Measurements from ENCODE around the gene HBG2.
"Not testable (repeated sequence)": the region's sequence is repeated elsewhere in the genome, so short reads cannot be mapped to it uniquely, and the experiment has no call there.

HBG2 gene

DNA sequence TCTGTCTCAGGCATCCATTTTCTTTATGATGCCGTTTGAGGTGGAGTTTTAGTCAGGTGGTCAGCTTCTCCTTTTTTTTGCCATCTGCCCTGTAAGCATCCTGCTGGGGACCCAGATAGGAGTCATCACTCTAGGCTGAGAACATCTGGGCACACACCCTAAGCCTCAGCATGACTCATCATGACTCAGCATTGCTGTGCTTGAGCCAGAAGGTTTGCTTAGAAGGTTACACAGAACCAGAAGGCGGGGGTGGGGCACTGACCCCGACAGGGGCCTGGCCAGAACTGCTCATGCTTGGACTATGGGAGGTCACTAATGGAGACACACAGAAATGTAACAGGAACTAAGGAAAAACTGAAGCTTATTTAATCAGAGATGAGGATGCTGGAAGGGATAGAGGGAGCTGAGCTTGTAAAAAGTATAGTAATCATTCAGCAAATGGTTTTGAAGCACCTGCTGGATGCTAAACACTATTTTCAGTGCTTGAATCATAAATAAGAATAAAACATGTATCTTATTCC is 26.1 kb upstream of the HBG2 start:
- DNase-seq: no peak

DNA sequence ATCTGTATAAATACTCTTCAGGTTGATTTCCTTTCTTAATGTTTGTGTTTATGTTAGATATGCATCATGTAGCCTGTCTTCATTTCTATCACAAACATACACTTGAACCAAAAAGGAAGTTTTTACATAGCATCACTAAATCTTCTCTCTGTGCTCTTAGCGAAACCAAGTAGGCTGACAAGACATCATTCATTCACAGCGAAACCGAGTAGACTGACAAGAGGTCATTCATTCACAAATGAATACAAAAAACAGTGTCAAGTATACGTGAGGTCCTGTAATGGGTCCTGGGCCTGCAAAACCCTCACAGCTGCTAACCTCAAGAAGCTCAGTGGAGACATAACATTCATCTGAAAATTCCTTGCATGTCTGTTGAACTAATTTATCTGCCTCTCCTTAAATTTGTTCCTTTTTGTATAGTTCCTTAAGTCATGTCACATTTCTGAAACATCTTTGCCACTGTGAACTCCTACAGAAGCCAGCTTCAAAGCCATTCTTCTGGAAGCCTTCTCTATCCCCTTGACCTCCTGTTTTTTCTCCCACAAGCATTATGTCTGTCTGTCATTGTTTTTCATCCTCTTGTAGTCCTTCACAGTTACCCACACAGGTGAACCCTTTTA is 25.0 kb upstream of the HBG2 start:
- no peak for DNase-seq

DNA sequence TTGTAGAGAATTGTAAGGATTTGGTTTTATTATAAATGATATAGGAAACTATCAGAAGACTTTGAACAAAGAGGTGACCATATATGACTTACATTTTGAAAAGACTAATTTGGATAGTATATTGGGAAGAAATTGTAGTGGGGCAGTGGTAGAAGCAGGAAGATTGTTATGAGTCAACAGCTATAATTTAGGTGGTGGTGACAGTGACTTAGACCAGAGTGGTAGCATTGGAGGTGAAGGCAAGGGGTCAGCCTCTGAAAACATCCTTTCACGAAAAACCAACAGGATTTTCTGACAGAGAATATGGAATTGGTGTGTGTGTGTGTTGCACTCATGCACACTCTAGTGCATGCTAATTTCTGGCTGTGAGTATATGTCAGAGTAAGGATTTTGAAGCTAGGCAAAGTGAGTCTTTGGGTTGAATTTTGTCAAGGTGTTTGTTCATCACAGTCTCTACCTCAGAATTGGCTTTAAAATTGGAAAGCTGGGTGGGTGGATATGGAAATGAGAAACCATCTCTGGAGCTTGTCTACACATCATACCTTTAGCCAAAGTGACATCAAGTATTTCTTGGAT is 23.3 kb upstream of the HBG2 start:
- DNase-seq: no peak

DNA sequence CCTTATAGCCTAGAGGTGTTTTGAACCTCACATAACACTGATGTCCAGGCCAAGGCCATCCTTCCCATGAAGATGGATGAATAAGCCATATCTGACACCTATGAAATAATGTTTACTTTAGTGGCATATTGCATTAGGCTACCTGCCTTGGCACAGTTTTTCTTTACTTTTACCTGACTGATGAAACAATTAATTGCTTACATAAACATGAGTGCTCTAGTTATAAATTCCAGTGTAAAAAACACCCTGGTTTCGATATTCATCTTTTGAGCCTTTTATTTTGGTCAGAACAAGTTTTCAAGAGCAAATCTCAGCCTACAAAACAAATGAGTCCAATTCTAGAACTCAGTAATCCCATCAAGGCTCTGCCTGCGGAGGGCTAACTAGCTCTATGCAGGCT is 22.1 kb upstream of the HBG2 start:
- DNase-seq: no peak

DNA sequence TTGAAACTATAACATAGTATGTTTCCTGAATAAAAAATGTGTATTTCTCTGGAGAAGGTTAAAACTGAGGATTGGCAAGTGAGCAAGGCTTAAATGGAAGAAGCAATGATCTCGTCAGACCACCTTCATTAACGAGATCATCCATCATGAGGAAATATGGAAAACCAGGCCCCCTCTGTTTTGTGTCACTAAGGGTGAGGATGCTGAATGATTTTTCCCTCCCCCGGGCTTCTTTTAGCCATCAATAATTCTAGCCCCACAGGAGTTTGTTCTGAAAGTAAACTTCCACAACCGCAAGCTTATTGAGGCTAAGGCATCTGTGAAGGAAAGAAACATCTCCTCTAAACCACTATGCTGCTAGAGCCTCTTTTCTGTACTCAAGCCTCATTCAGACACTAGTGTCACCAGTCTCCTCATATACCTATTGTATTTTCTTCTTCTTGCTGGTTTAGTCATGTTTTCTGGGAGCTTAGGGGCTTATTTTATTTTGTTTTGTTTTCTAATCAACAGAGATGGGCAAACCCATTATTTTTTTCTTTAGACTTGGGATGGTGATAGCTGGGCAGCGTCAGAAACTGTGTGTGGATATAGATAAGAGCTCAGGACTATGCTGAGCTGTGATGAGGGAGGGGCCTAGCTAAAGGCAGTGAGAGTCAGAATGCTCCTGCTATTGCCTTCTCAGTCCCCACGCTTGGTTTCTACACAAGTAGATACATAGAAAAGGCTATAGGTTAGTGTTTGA is 21.0 kb upstream of the HBG2 start:
- no peak for DNase-seq

DNA sequence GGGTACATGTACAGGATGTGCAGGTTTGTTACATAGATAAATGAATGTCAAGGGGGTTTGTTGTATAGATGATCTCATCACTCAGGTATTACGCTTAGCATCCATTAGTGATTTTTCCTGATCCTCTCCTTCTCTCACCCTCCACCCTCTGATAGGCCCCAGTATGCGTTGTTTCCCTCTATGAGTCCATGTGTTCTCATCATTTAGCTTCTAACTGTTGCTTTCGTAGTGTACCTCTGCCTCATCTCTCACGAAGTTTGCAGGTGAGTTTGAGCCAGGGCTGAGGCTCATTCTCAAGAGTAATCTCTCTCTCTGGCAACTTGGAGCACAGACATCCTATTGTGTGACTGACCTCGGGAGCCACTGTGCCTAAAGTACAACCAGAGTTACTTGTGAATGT is 19.8 kb upstream of the HBG2 start:
- DNase-seq: no peak

DNA sequence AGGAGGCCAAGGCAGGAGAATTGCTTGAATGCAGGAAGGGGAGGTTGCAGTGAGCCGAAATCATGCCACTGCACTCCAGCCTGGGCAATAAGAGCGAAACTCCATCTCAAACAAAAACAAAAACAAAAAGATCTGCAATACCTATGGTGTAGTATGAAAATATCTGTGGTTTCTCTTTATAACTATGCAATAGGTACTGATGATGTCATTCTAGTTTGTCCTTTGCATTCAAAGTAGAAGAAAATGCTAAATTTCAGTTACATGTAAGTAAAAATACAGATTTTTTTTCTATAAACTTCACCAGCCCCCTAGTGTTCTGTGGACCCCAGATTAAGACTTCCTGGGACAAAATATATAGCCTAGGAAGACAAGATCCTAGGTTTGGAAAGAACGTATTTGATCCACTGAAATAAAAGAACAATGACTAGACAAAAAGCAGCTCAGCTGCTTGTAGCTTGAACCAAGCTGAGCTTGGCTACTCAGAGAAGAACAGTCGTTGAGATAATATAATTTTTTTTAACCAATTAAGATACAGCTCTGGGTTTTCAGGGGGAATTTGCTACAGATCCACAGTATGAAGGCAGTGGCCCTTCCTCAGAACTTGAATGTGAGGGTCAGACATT is 17.9 kb upstream of the HBG2 start:
- no peak for DNase-seq

DNA sequence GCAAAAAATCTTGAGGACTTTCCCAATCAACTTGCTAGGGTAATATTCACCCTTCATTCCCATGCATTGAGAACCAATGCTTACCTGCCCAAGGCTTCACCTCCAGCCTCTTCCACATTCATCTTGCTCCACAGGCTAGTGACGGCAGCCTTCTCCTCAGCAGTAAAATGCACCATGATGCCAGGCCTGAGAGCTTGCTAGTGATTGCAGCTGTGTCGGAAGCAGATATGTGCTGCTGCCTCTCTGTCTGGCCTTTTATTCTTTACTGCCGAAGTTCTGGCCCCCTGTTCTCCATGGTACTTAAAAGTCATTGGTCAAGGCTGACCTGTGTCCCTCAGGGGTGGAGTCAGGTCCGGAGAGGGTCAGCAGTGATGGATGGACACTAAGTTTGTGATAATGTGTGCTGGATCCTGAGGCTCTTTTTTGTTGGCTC is 15.2 kb upstream of the HBG2 start, which contains the start of gene HBE1:
Gene HBE1 (minus strand): TSS at position 231 of the 433 bp plus-strand sequence. CDS start 55 bp downstream, at position 176.
- DNase-seq: no peak

DNA sequence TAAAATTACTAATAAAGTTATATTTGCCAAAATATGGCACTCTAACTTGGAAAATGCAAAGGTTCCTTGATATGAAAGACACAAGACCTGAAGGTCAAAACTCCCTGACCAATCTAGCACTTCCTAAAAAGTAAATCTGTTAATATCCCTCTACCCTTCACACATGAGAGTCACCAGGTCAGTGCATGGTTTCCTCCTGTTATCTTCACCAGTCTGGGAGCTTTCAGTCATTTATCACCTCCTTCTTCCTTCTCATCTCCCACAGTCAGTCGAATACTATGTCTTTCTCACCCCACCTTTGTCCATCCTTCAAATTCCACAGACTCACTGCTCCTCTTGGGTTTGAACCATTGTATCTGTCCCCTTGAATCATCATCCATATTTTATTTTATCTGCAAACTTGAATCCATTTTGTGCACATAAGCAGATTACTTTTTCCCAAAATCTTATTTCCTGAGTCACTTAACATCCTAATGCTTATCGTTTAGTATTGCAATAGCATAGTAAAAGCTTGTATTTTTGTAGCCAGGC is 12.5 kb upstream of the HBG2 start:
- no peak for DNase-seq

DNA sequence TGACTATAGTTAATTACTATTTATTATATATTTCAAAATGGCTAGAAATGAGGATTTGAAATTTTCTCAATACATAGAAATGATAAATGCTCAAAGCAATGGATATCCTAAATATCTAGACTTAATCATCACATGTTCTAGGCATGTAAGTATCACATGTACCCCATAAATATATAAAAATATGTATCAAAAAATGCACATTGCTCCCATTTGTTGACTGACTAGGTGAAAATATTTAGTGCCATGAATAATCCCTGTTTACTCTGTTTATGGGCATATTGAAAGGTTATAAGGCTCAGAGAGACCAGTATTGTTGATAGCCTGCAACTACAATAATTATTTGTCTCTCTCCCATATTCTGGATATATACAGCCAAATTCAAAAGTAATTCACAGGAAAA is 12.0 kb upstream of the HBG2 start:
- DNase-seq: no peak

DNA sequence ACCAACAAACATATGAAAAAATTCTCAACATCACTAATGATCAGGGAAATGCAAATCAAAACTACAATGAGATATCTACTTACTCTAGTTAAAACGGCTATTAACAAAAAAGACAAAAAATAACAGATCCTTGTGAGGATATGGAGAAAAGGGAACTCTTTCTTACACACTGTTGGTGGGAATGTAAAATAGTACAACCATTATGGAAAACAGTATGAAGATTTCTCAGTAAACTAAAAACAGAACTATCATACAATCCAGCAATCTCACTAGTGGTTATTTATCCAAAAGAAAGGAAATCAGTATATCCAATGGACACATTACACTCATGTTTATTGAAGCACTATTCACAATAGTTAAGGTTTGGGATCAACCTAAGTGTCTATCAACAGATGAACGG is 11.3 kb upstream of the HBG2 start:
- DNase-seq: no peak

DNA sequence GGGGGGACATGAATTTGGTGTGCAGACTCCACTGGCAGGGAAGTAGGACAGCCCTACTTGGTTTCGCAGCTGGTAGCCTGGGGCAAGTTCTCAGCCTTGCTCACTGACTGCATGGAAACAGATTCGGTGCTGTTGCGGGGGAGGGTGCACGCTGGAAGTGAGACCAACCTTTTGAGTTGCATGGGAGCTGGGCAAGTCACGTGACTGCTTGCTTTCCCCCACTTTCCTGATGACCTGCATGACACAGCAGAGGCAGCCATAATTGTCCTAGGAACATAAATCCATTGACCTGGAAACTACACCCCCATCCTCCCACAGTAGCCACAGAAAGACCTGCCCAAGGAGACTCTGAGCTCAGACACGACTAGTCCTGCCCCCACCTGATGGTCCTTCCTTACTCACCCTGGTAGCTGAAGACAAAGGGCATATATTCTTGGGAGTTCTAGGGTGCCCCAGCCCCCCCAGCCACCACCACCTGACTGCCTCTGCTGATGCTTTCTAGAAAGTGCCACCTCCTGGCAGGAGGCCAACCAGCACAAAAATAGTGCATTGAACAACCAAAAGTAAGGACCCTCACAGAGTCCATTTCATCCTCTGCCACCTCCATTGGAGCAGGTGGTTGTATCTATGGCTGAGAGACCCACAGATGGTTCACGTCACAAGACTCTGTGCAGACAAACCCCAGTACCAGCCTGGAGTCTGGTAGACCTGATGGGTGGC is 4.1 kb upstream of the HBG2 start:
- DNase-seq: no peak

DNA sequence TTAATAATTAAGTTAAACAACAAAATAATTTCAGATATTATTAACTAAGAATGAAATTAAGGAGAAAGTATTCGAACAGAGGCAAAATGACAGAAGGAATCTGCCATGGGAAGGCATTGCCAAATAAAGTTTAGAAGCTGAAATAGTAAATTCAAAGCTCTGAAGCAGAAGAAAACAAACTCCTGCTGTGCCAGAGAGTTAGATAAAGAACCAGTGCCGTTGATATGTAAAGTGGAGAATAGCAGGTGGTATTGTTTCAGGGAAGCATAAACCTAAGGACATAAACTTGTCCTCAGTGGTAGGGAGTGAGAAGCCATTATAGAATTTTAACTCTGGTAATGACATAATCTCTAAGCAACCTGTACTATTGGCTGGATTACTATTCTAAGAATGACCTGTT is 2.7 kb upstream of the HBG2 start:
- no peak for DNase-seq

DNA sequence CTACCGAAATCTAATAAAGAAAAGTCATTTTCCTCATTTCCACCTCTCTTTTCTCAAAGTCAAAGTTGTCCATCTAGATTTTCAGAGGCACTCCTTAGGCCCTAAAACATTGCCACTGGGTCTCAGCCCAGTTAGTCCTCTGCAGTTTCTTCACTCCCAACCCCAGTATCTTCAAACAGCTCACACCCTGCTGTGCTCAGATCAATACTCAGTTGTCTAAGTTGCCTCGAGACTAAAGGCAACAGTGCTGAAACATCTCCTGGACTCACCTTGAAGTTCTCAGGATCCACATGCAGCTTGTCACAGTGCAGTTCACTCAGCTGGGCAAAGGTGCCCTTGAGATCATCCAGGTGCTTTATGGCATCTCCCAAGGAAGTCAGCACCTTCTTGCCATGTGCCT is 558 bp downstream of the HBG2 start:
- not testable (repeated sequence) for DNase-seq

DNA sequence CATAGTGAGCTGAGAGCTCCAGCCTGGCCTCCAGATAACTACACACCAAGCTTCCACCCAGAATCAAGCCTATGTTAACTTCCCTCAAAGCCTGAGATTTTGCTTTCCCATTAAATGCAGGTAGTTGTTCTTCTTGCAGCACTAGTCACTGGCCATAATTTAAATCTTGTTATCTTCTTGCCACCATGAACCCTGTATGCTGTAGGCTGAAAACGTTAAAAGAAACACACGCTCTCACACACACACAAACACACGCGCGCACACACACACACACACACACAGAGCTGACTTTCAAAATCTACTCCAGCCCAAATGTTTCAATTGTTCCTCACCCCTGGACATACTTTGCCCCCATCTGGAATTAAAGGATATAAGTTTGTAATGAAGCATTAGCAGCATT is 1.1 kb downstream of the HBG2 start:
- DNase-seq: not testable (repeated sequence)

DNA sequence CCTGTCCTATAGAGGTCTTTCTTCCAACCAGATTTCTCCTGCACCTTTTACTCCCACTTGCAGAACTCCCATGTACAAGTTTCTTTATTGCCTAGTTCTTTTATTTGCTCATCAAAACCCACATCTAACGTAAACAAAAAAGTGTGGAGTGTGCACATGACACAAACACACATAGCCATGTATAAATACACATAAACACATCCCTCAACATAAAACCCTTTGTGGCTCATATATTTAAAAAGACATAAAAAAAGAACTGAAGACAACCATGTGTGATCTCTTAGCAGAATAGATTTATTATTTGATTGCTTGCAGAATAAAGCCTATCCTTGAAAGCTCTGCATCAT is 1.7 kb downstream of the HBG2 start:
- no peak for DNase-seq

DNA sequence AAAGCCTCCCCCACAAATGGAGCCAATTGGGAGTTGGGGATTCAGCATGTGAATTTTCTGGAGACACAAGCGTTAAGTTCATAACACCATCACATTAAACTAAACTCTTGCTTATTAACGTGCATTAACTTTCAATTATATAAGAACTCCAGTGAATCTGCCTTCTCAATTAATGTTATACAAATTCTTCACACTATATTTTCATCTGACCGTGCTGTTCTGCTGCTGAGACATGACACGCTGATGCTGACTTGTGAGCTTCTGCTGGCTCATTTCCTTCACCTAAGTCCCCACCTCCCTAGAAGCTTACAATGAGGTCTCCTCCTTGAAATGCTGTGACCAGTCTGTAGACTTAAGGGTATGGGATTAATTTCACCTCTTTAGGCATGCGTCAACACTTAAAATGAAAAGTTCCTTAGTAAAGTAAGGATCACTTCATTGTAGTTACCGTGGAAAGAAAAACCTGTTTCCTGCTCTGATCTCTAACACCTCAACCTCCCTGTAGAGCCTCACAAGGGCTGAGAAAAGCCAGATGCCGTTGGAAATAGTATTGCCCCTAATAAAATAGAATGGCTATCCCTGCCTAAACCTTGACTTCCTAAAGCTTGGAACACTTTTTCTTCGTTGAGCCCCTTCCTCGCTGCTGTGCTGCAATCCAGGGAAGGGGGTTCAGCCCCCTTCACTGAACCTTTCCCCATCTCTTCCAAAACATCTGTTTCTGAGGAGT is 2.2 kb downstream of the HBG2 start:
- no peak for DNase-seq

DNA sequence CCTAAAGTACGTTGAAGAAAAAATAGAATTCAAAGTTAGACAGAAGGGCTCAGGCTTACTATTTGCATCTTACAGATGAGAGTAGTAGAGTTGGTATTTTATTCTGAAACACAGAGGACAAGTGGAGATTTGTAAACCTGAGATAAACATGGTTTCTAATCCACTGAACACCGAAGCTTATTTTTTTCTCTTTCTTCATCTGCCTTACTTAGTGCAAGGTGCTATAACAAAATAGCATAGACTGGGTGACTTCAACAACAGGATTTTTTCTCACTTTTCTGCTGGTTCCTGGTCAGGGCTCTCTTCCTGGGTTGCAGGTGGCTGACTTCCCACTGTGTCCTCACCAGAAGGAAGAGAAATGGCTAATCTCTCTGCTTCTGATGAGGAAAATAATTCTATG is 2.8 kb downstream of the HBG2 start:
- DNase-seq: no peak

DNA sequence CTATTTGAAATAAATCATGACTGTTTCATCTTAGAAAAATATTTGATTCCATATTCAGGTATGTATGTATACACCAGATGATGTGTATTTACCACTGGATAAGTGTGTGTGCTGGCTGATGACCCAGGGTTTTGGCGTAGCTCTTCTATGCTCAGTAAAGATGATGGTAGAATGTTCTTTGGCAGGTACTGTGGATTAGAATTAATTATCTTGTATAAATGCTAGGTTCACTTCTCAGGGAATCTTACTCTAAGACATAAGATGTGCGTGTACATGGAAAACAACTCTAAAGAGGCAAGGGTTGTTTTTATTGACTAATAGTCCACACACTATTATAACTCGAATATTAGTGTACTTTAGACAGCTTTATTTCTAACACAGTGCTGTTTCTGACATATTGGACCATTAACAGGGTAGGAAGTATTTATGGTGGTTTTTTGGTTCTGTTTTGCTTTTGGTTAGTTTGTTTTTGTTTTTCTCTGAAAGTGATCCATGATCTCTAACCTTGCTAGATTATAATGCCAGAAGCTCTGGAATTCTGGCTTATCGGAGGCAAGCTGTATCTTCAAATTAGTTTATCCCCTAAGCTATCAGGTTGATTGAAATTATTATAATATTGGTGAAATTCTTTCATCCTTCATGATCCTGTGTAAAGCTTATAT is 3.9 kb downstream of the HBG2 start:
- no peak for DNase-seq

DNA sequence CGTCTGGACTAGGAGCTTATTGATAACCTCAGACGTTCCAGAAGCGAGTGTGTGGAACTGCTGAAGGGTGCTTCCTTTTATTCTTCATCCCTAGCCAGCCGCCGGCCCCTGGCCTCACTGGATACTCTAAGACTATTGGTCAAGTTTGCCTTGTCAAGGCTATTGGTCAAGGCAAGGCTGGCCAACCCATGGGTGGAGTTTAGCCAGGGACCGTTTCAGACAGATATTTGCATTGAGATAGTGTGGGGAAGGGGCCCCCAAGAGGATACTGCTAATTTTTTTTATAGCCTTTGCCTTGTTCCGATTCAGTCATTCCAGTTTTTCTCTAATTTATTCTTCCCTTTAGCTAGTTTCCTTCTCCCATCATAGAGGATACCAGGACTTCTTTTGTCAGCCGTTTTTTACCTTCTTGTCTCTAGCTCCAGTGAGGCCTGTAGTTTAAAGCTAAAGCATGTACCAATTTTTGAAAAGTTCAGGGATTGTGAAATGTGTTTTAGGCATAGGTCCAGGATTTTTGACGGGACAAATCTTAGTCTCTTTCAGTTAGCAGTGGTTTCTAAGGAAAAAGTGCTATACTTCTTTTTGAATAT is 4.7 kb downstream of the HBG2 start, which contains the start of gene HBG1:
Gene HBG1 (minus strand): TSS at position 51 of the 590 bp plus-strand sequence. CDS start 53 bp downstream, outside the sequence.
- not testable (repeated sequence) for DNase-seq

DNA sequence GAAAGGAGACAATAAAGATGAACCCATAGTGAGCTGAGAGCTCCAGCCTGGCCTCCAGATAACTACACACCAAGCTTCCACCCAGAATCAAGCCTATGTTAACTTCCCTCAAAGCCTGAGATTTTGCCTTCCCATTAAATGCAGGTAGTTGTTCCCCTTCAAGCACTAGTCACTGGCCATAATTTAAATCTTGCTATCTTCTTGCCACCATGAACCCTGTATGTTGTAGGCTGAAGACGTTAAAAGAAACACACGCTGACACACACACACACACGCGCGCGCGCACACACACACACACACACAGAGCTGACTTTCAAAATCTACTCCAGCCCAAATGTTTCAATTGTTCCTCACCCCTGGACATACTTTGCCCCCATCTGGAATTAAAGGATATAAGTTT is 6.1 kb downstream of the HBG2 start:
- DNase-seq: not testable (repeated sequence)

Data from stimulated activated naive CD4-positive, alpha-beta T cell (primary cell).